Ishikawa (cell line): ENCODE results near the gene DKK1.

ENCODE experiments used
- CEBPB ChIP-seq: IDR thresholded peaks from 2 replicates; pipeline ENCODE4 v1.6.1; 2012
- CREB1 ChIP-seq: IDR thresholded peaks from 2 replicates; pipeline ENCODE4 v1.6.1; 2012; ENCODE audit warnings: low read depth
- EGR1 ChIP-seq: IDR thresholded peaks from 2 replicates; pipeline ENCODE4 v1.6.1; 2012
- EP300 ChIP-seq: IDR thresholded peaks from 2 replicates; pipeline ENCODE4 v1.6.1; 2012; ENCODE audit warnings: borderline replicate concordance
- FOXM1 ChIP-seq: IDR thresholded peaks from 2 replicates; pipeline ENCODE4 v1.6.1; 2012; ENCODE audit warnings: low read depth, borderline replicate concordance
- MAX ChIP-seq: IDR thresholded peaks from 2 replicates; pipeline ENCODE4 v1.6.1; 2012
- NFIC ChIP-seq: IDR thresholded peaks from 2 replicates; pipeline ENCODE4 v1.6.1; 2012
- RAD21 ChIP-seq: IDR thresholded peaks from 2 replicates; pipeline ENCODE4 v1.6.1; 2012; ENCODE audit warnings: low read depth
- TAF1 ChIP-seq: IDR thresholded peaks from 2 replicates; pipeline ENCODE4 v1.6.1; 2012; ENCODE audit warnings: low read depth, mild to moderate bottlenecking
- TCF12 ChIP-seq: IDR thresholded peaks from 2 replicates; pipeline ENCODE4 v1.6.1; 2012; ENCODE audit warnings: low read depth
- TEAD4 ChIP-seq: IDR thresholded peaks from 2 replicates; pipeline ENCODE4 v1.6.1; 2012
- USF1 ChIP-seq: IDR thresholded peaks from 2 replicates; pipeline ENCODE4 v1.6.1; 2012
- YY1 ChIP-seq: IDR thresholded peaks from 2 replicates; pipeline ENCODE4 v1.6.1; 2012; ENCODE audit warnings: low read depth
- ZBTB7A ChIP-seq: IDR thresholded peaks from 2 replicates; pipeline ENCODE4 v1.6.1; 2012; ENCODE audit warnings: low read depth
- TF ChIP-seq, protein P1 (sequence below): IDR thresholded peaks from 2 replicates; pipeline ENCODE4 v1.6.1; 2012; ENCODE audit warnings: low read depth, mild to moderate bottlenecking

DKK1 gene

DNA sequence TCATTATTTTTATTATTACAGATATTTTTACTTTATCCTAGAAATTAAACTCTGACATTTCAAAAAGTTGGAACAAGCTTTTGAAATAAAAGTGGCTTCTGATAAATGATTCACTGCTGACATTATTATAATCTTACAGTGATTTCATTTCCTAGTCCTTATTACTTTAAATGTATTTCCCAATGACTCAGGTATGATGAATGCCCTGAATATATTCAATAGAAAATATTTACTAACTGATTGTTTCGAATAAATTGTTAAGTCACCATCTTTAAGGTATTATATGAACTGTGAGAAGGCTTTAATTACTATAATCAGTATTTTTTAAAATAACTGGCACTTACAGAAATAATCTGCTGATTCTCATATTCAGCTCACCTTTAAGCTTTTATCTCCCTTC is 21.6 kb downstream of the DKK1 start:
- no peak for TF ChIP-seq CREB1
- TF ChIP-seq TEAD4: no peak
- no peak for TF ChIP-seq TCF12
- no peak for TF ChIP-seq EGR1
- no peak for TF ChIP-seq USF1
- TF ChIP-seq EP300: no peak
- no peak for TF ChIP-seq TAF1
- no peak for TF ChIP-seq MAX
- no peak for TF ChIP-seq YY1
- TF ChIP-seq, protein P1, sequence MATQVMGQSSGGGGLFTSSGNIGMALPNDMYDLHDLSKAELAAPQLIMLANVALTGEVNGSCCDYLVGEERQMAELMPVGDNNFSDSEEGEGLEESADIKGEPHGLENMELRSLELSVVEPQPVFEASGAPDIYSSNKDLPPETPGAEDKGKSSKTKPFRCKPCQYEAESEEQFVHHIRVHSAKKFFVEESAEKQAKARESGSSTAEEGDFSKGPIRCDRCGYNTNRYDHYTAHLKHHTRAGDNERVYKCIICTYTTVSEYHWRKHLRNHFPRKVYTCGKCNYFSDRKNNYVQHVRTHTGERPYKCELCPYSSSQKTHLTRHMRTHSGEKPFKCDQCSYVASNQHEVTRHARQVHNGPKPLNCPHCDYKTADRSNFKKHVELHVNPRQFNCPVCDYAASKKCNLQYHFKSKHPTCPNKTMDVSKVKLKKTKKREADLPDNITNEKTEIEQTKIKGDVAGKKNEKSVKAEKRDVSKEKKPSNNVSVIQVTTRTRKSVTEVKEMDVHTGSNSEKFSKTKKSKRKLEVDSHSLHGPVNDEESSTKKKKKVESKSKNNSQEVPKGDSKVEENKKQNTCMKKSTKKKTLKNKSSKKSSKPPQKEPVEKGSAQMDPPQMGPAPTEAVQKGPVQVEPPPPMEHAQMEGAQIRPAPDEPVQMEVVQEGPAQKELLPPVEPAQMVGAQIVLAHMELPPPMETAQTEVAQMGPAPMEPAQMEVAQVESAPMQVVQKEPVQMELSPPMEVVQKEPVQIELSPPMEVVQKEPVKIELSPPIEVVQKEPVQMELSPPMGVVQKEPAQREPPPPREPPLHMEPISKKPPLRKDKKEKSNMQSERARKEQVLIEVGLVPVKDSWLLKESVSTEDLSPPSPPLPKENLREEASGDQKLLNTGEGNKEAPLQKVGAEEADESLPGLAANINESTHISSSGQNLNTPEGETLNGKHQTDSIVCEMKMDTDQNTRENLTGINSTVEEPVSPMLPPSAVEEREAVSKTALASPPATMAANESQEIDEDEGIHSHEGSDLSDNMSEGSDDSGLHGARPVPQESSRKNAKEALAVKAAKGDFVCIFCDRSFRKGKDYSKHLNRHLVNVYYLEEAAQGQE: no peak
- TF ChIP-seq NFIC: no peak
- TF ChIP-seq CEBPB: no peak

GRCh38 chr10:52337225-52337624 is 23.1 kb downstream of the DKK1 start:
- TF ChIP-seq FOXM1: no peak
- TF ChIP-seq CREB1: no peak

DNA sequence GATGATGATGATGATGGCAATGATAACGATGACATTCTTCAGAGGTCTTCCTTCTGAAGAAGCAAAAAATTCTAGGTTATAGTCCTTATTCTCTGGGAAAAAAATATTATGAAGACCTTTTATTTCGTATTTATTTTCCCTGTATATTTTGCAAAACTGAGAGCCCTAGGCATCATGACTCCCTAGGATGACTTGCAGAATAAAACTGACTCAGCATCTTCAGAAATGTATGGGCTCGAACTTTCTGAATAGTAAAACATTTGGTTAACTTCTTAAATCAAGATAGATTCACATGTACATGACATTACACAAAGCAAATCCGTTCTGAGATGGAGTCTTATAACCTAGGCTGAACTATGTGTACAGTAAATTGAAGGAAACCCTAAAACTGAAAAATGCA is 29.4 kb downstream of the DKK1 start:
- TF ChIP-seq RAD21 (no peak), EP300 (no peak), TAF1 (no peak), ZBTB7A (no peak), MAX (no peak), YY1 (no peak), TEAD4 (no peak), NFIC (no peak), TCF12 (no peak), EGR1 (no peak)

GRCh38 chr10:52346394-52347326 is 32.6 kb downstream of the DKK1 start:
- TF ChIP-seq NFIC: no peak
- TF ChIP-seq, protein P1: no peak

DNA sequence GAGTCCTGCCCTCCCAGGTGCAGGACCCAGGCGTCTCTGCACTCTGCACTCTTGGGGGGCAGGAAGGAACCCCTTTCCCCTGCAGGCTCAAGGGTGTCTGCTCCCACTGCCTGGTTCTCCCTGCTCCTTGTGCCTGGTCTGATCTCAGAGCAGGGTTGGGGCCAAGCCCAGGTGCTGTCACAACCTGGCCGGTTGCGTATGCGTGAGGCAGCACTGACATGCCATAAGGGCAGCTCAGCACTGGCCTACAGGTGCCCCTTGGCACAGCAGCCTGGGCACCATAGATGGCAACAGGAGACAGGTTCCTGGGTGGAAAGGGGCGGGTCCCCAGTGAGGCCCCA is 33.2 kb downstream of the DKK1 start:
- TF ChIP-seq, protein P1: no peak
- TF ChIP-seq TCF12 (no peak), USF1 (no peak), TAF1 (no peak), RAD21 (no peak), TEAD4 (no peak), CREB1 (no peak), EGR1 (no peak), NFIC (no peak), YY1 (no peak), ZBTB7A (no peak), FOXM1 (no peak), MAX (no peak), CEBPB (no peak), EP300 (no peak)
